Right renal cortex interstitium (tissue), 3 donors: Measurements from ENCODE around the gene EFCAB14. TPM values are rescaled to one million over a fixed set of nuclear protein-coding genes. Genes with fewer than 3 reads are reported as not detected.

Source experiments
- polyA plus RNA-seq, 3 donors: library from polyadenylated mRNA; unstranded; fragments of 120-200 nt; gene quantifications; one replicate each; pipeline ENCODE4 v1.2.1, GENCODE V29; 2013; ENCODE audit not compliant: insufficient read length in 3 of 3

The EFCAB14 gene
- polyA plus RNA-seq, 3 donors = 109 to 111 (median 110) TPM

Other genes with a start within 250 kb of the EFCAB14 start
- not detected for gene DMBX1, start 229.3 kb downstream of the EFCAB14 start, polyA plus RNA-seq
- gene KNCN, start 167.5 kb downstream of the EFCAB14 start, polyA plus RNA-seq = not detected
- 10 to 100 TPM; 20.0 to 22.6 (median 20.8) TPM for gene MKNK1, start 114.8 kb downstream of the EFCAB14 start, polyA plus RNA-seq
- gene MOB3C, start 102.3 kb downstream of the EFCAB14 start, polyA plus RNA-seq = 10 to 100 TPM; 12.1 to 13.4 (median 12.4) TPM
- gene ATPAF1, start 50.8 kb downstream of the EFCAB14 start, polyA plus RNA-seq = 100 to 1,000 TPM; 107 to 121 (median 116) TPM
- gene TEX38, start 47.3 kb downstream of the EFCAB14 start, polyA plus RNA-seq = under 1 TPM; 0.17 to 0.53 (median 0.28) TPM
- 1 to 10 TPM in 2 of 3 donors, under 1 TPM in 1; 0.79 to 2.3 (median 2.3) TPM for gene CYP4B1, start 79.9 kb upstream of the EFCAB14 start, polyA plus RNA-seq
- gene CYP4A11, start 222.4 kb upstream of the EFCAB14 start, polyA plus RNA-seq = 10 to 100 TPM; 30.0 to 50.3 (median 48.1) TPM